HCT116 (cell line): ENCODE results near the gene IL1RAPL2. TPM values are rescaled to one million over a fixed set of nuclear protein-coding genes. Genes with fewer than 3 reads are reported as not detected.

ENCODE experiments used
- ATAC-seq: fragments of 200-7000 bp; cut with Tn5 transposase; 2 replicates; pipeline ENCODE4 v1.9.1; 2020; ENCODE audit warnings: mild to moderate bottlenecking, moderate library complexity
- BruUV-seq: library from RNA; stranded (reverse); fragments of 400-500 nt; replicated peaks from 2 replicates; lab custom pipeline; 2021; lab: Mats Ljungman, UMichigan
- CTCF ChIA-PET: fragments of 300-600 bp; sonication (Branson Sonifier 250); formaldehyde crosslinking; loops from one replicate; lab custom pipeline; 2021; ENCODE audit warnings: antibody characterized with exemption; lab: Charles Lee
- POLR2A ChIA-PET: fragments of 300-600, 350-600 bp; sonication (Branson Sonifier 250); formaldehyde crosslinking; loops from one replicate; lab custom pipeline; 2021; ENCODE audit warnings: antibody characterized with exemption; lab: Charles Lee
- RAD21 ChIA-PET, 2 experiments: fragments of 300-600 bp; sonication (Branson Sonifier 250); formaldehyde crosslinking; loops; one replicate each; lab custom pipeline; 2023; ENCODE audit warnings: low total read pairs in 2 of 2; ENCODE audit not compliant: uncharacterized antibody in 2 of 2, unreplicated experiment in 2 of 2, low non-redundant PET in 1 of 2; lab: Charles Lee
- DNase-seq: peaks from one replicate; pipeline ENCODE4 v3.0.0-alpha.2; 2010; ENCODE audit warnings: low read depth, low spot score
- H2AFZ ChIP-seq: fragments of 200-600 bp; shearing (Covaris generic), sonication (generic); 2 replicates; pipeline ENCODE4 v1.6.1; 2017; ENCODE audit warnings: low read depth, mixed run types, mixed read lengths, antibody characterized with exemption, low read length; ENCODE audit not compliant: poor library complexity, severe bottlenecking
- H3K27ac ChIP-seq: 2 replicates; pipeline ENCODE4 v1.5.1; 2012; ENCODE audit warnings: low read depth, low read length
- H3K27me3 ChIP-seq: fragments of 200-600 bp; sonication (generic); 2 replicates; pipeline ENCODE4 v1.6.1; 2016; ENCODE audit warnings: mixed run types, low read length, mixed read lengths; ENCODE audit not compliant: insufficient read depth
- H3K36me3 ChIP-seq, 2 experiments: fragments of 200-500 bp in 1 of 2; fragments of 200-600 bp in 1 of 2; sonication (Bioruptor generic) in 1 of 2; sonication (generic) in 1 of 2; 2 replicates each; pipeline versions ENCODE4 v1.5.1 to v1.6.1; 2014 to 2016; ENCODE audit warnings: low read length in 2 of 2, inconsistent platforms in 1 of 2, mixed read lengths in 1 of 2, mixed run types in 1 of 2; ENCODE audit not compliant: insufficient read depth in 2 of 2, control insufficient read depth in 1 of 2
- H3K4me1 ChIP-seq, 2 experiments: fragments of 200-600 bp in 1 of 2; sonication (generic) in 1 of 2; 2 replicates each; pipeline versions ENCODE4 v1.5.1 to v1.6.1; 2012 to 2017; ENCODE audit warnings: low read length in 2 of 2, inconsistent platforms in 1 of 2, mild to moderate bottlenecking in 1 of 2, mixed read lengths in 1 of 2, mixed run types in 1 of 2, moderate library complexity in 1 of 2; ENCODE audit not compliant: insufficient read depth in 2 of 2, control insufficient read depth in 1 of 2
- H3K4me2 ChIP-seq: fragments of 200-600 bp; sonication (generic); 2 replicates; pipeline ENCODE4 v1.6.1; 2017; ENCODE audit warnings: mixed run types, low read length, mixed read lengths
- H3K4me3 ChIP-seq, 2 experiments: fragments of 200-600 bp in 1 of 2; sonication (generic) in 1 of 2; replicated peaks in 1 of 2; 2 replicates each; pipeline ENCODE4 v1.5.1; 2011 to 2016; ENCODE audit warnings: low read length in 2 of 2, control low read depth in 1 of 2, low read depth in 1 of 2, mild to moderate bottlenecking in 1 of 2, mixed read lengths in 1 of 2, mixed run types in 1 of 2
- H3K79me2 ChIP-seq: fragments of 200-600 bp; sonication (generic); 2 replicates; pipeline ENCODE4 v1.6.1; 2017; ENCODE audit warnings: mild to moderate bottlenecking, mixed run types, low read length, moderate library complexity, mixed read lengths; ENCODE audit not compliant: insufficient read depth
- H3K9ac ChIP-seq: fragments of 200-600 bp; sonication (generic); 2 replicates; pipeline ENCODE4 v1.6.1; 2016; ENCODE audit warnings: low read length, mixed read lengths
- H3K9me2 ChIP-seq: fragments of 200-600 bp; sonication (generic), shearing (Covaris generic); 2 replicates; pipeline ENCODE4 v1.6.1; 2017; ENCODE audit warnings: mixed run types, mild to moderate bottlenecking, moderate library complexity; ENCODE audit not compliant: insufficient read depth
- H3K9me3 ChIP-seq, 2 experiments: fragments of 200-500 bp in 1 of 2; fragments of 200-600 bp in 1 of 2; sonication (Bioruptor generic) in 1 of 2; sonication (generic) in 1 of 2; 2 replicates each; pipeline ENCODE4 v1.6.1; 2014 to 2017; ENCODE audit warnings: low read length in 2 of 2, mixed read lengths in 2 of 2, inconsistent platforms in 1 of 2, low read depth in 1 of 2, mild to moderate bottlenecking in 1 of 2, mixed run types in 1 of 2, moderate library complexity in 1 of 2; ENCODE audit not compliant: control insufficient read depth in 1 of 2, insufficient read depth in 1 of 2
- H4K20me1 ChIP-seq: fragments of 200-600 bp; sonication (generic), shearing (Covaris generic); 2 replicates; pipeline ENCODE4 v1.6.1; 2017; ENCODE audit warnings: mixed run types, mild to moderate bottlenecking, moderate library complexity; ENCODE audit not compliant: insufficient read depth
- CBX3 ChIP-seq: IDR thresholded peaks from 2 replicates; pipeline ENCODE4 v1.6.1; 2012; ENCODE audit warnings: low read depth
- CEBPB ChIP-seq: IDR thresholded peaks from 2 replicates; pipeline ENCODE4 v1.6.1; 2012; ENCODE audit warnings: low read depth
- CTCF ChIP-seq, 3 experiments: fragments of 200-600 bp in 1 of 3; sonication (generic) in 1 of 3; IDR thresholded peaks in 2 of 3; conservative IDR thresholded peaks in 1 of 3; 2 replicates each; pipeline ENCODE4 v1.5.1; 2012 to 2017; ENCODE audit warnings: low read depth in 2 of 3, low read length in 2 of 3, antibody characterized with exemption in 1 of 3, borderline replicate concordance in 1 of 3, control low read depth in 1 of 3, mild to moderate bottlenecking in 1 of 3, mixed read lengths in 1 of 3, mixed run types in 1 of 3, moderate library complexity in 1 of 3; ENCODE audit not compliant: insufficient read depth in 1 of 3
- EGR1 ChIP-seq: IDR thresholded peaks from 2 replicates; pipeline ENCODE4 v1.6.1; 2012; ENCODE audit warnings: low read depth
- EZH2 ChIP-seq: fragments of 200-600 bp; sonication (generic); IDR thresholded peaks from 2 replicates; pipeline ENCODE4 v1.6.1; 2017; ENCODE audit warnings: antibody characterized with exemption, mixed run types
- JUND ChIP-seq: IDR thresholded peaks from 2 replicates; pipeline ENCODE4 v1.6.1; 2012
- POLR2A ChIP-seq: IDR thresholded peaks from 2 replicates; pipeline ENCODE4 v1.7.0; 2011; ENCODE audit warnings: borderline replicate concordance; ENCODE audit not compliant: insufficient read depth, insufficient read length; ENCODE audit errors: extremely low read depth
- RAD21 ChIP-seq: IDR thresholded peaks from 2 replicates; pipeline ENCODE4 v1.6.1; 2012; ENCODE audit warnings: low read depth, mild to moderate bottlenecking
- SIN3A ChIP-seq: IDR thresholded peaks from 2 replicates; pipeline ENCODE4 v1.6.1; 2012; ENCODE audit warnings: low read depth
- SP1 ChIP-seq: IDR thresholded peaks from 2 replicates; pipeline ENCODE4 v1.6.1; 2012; ENCODE audit warnings: low read depth
- SRF ChIP-seq: IDR thresholded peaks from 2 replicates; pipeline ENCODE4 v1.6.1; 2012; ENCODE audit warnings: low read depth
- YY1 ChIP-seq: IDR thresholded peaks from 2 replicates; pipeline ENCODE4 v1.6.1; 2011; ENCODE audit warnings: low read length, low read depth, moderate library complexity, mild to moderate bottlenecking; ENCODE audit not compliant: insufficient replicate concordance; ENCODE audit errors: extremely low read depth
- ZNF274 ChIP-seq: fragments of 200-500 bp; sonication (Bioruptor generic); IDR thresholded peaks from 2 replicates; pipeline ENCODE4 v1.6.1; 2014; ENCODE audit warnings: mild to moderate bottlenecking, low read depth, low read length, inconsistent platforms
- intact Hi-C: fragments of 100-400 bp; cut with micrococcal nuclease; formaldehyde crosslinking; loops from 2 replicates; pipeline ENCODE4 v1.10.0; 2022
- total RNA-seq: library from RNA; stranded (reverse); gene quantifications from one replicate; pipeline ENCODE4 v1.2.1, GENCODE V29; 2021; ENCODE audit not compliant: unreplicated experiment

The IL1RAPL2 gene
- total RNA-seq, 1 experiment from 2014 or later = not detected

GRCh38 chrX:105116486-105116885, 550.5 kb downstream of the IL1RAPL2 start:
- no TSS peak for BruUV-seq
- intact Hi-C loops = no loop called here
- TF ChIP-seq EGR1 = no peak

GRCh38 chrX:105117621-105118020, 551.6 kb downstream of the IL1RAPL2 start:
- Histone ChIP-seq H3K9me2 (no peaks in the 10 kb centered on the region), H3K4me2 (no peak overlapping the region), H3K4me1 (no peaks in the 10 kb centered on the region), H3K27me3 (no peaks in the 10 kb centered on the region), H3K9me3 (no peaks in the 10 kb centered on the region), H3K9ac (no peak overlapping the region), H3K36me3 (no peaks in the 10 kb centered on the region), H4K20me1 (no peaks in the 10 kb centered on the region), H3K27ac (no peak overlapping the region), H2AFZ (no peak overlapping the region), H3K79me2 (no peaks in the 10 kb centered on the region), H3K4me3 (no peak overlapping the region)
- no peak for ATAC-seq
- ChIA-PET RAD21 (no interaction called here), CTCF (no interaction called here), POLR2A (no interaction called here)
- no TSS peak for BruUV-seq
- no peak for DNase-seq
- intact Hi-C loops = no loop called here
- TF ChIP-seq EZH2 = no peak
- TF ChIP-seq SRF = no peak
- TF ChIP-seq CBX3 = no peak

More at GRCh38 chrX:105116486-105116885, 550.5 kb downstream of the IL1RAPL2 start:
- ATAC-seq (no peak), DNase-seq (no peak)
- Histone ChIP-seq H4K20me1 (no peaks in the 10 kb centered on the region), H2AFZ (no peak overlapping the region), H3K36me3 (no peaks in the 10 kb centered on the region), H3K4me3 (no peak overlapping the region), H3K9ac (no peak overlapping the region), H3K27me3 (no peaks in the 10 kb centered on the region), H3K9me3 (no peaks in the 10 kb centered on the region), H3K79me2 (no peaks in the 10 kb centered on the region), H3K27ac (no peak overlapping the region), H3K9me2 (no peaks in the 10 kb centered on the region), H3K4me1 (no peaks in the 10 kb centered on the region), H3K4me2 (no peak overlapping the region)
- POLR2A ChIA-PET = no interaction called here
- RAD21 ChIA-PET = no interaction called here
- CTCF ChIA-PET = no interaction called here

GRCh38 chrX:105120463-105120862, 554.5 kb downstream of the IL1RAPL2 start:
- POLR2A ChIA-PET = no interaction called here
- TF ChIP-seq JUND (no peak), POLR2A (no peak), EZH2 (no peak), YY1 (no peak), ZNF274 (no peak), RAD21 (no peak), SRF (no peak), SIN3A (no peak), SP1 (no peak), CEBPB (no peak), CTCF (IDR thresholded peaks at IDR 0.05 in 2 of 3, conservative IDR thresholded peaks at IDR 0.05 in 1 of 3; ENCODE audit: borderline replicate concordance in 1 of 3, insufficient read depth in 1 of 3, low read depth in 2 of 3, low read length in 2 of 3) (no peak)

More at GRCh38 chrX:105120463-105120862, 554.5 kb downstream of the IL1RAPL2 start:
- RAD21 ChIA-PET = no interaction called here
- ATAC-seq = no peak
- H3K9me2 ChIP-seq = no peaks in the 10 kb centered on the region
- H4K20me1 ChIP-seq = no peaks in the 10 kb centered on the region
- CTCF ChIA-PET = no interaction called here
- H3K27me3 ChIP-seq = no peaks in the 10 kb centered on the region
- H3K9ac ChIP-seq = no peak overlapping the region
- no peaks in the 10 kb centered on the region for H3K9me3 ChIP-seq
- no peak overlapping the region for H3K4me3 ChIP-seq
- intact Hi-C loops = no loop called here
- H3K27ac ChIP-seq = no peak overlapping the region
- H3K36me3 ChIP-seq = no peaks in the 10 kb centered on the region
- no TSS peak for BruUV-seq
- no peak for DNase-seq
- no peaks in the 10 kb centered on the region for H3K4me1 ChIP-seq
- no peak overlapping the region for H2AFZ ChIP-seq
- H3K79me2 ChIP-seq = no peaks in the 10 kb centered on the region
- no peak overlapping the region for H3K4me2 ChIP-seq
